CD14-positive monocyte (primary cell): ENCODE measurements around the gene GNA12. TPM values are rescaled to one million over a fixed set of nuclear protein-coding genes. Genes with fewer than 3 reads are reported as not detected.
A peak's percentile ranks its signal among the peaks of the same experiment; 100 is the strongest.

Experiments used
- DNase-seq, 3 donors: peaks; one replicate each; pipeline ENCODE4 v3.0.0-alpha.2; 2011 to 2022
- H2AFZ ChIP-seq: 2 replicates; pipeline ENCODE4 v1.6.0; 2012; ENCODE audit warnings: mild to moderate bottlenecking, low read depth, low read length, inconsistent platforms; ENCODE audit not compliant: insufficient read depth, poor library complexity, severe bottlenecking
- H3K27ac ChIP-seq, 2 donors: 1 replicate in 1 of 2; 2 replicates in 1 of 2; pipeline ENCODE4 v1.5.1; 2012 to 2013; ENCODE audit warnings: low read length in 2 of 2, control low read depth in 1 of 2, inconsistent platforms in 1 of 2, low read depth in 1 of 2, mild to moderate bottlenecking in 1 of 2
- H3K27me3 ChIP-seq, 2 donors: one replicate each; pipeline versions ENCODE4 v1.6.0 to v1.6.1; 2011 to 2013; ENCODE audit warnings: low read length in 2 of 2; ENCODE audit not compliant: control insufficient read depth in 2 of 2, insufficient read depth in 2 of 2
- H3K36me3 ChIP-seq, 2 donors: replicated peaks in 1 of 2; 1 replicate in 1 of 2; 2 replicates in 1 of 2; pipeline versions ENCODE4 v1.5.1 to v1.6.1; 2012 to 2013; ENCODE audit warnings: low read length in 2 of 2, control low read depth in 1 of 2, inconsistent platforms in 1 of 2, mild to moderate bottlenecking in 1 of 2; ENCODE audit not compliant: insufficient read depth in 2 of 2, control insufficient read depth in 1 of 2
- H3K4me1 ChIP-seq, 2 donors: 1 replicate in 1 of 2; 2 replicates in 1 of 2; pipeline versions ENCODE4 v1.5.1 to v1.6.1; 2012 to 2013; ENCODE audit warnings: low read length in 2 of 2, control low read depth in 1 of 2, inconsistent platforms in 1 of 2, mild to moderate bottlenecking in 1 of 2, moderate library complexity in 1 of 2; ENCODE audit not compliant: insufficient read depth in 2 of 2, control insufficient read depth in 1 of 2
- H3K4me2 ChIP-seq: replicated peaks from 2 replicates; pipeline ENCODE3; 2012; ENCODE audit warnings: low read length, moderate library complexity, mild to moderate bottlenecking; ENCODE audit not compliant: poor library complexity, severe bottlenecking; ENCODE audit errors: extremely low read depth
- H3K4me3 ChIP-seq, 3 experiments: fragments of 200-600 bp in 1 of 3; sonication (generic) in 1 of 3; replicated peaks in 1 of 3; 1 replicate in 2 of 3; 2 replicates in 1 of 3; pipeline ENCODE4 v1.5.1; 2011 to 2013; ENCODE audit warnings: low read length in 3 of 3, mild to moderate bottlenecking in 3 of 3, control low read depth in 2 of 3, low read depth in 2 of 3, inconsistent platforms in 1 of 3, moderate library complexity in 1 of 3
- H3K79me2 ChIP-seq: 2 replicates; pipeline ENCODE4 v1.6.0; 2012; ENCODE audit warnings: mild to moderate bottlenecking, control low read depth, inconsistent platforms, low read length, moderate library complexity; ENCODE audit not compliant: insufficient read depth
- H3K9ac ChIP-seq: 2 replicates; pipeline ENCODE4 v1.6.0; 2017; ENCODE audit warnings: low read length, mild to moderate bottlenecking; ENCODE audit not compliant: insufficient read depth, poor library complexity, severe bottlenecking
- H3K9me3 ChIP-seq, 2 donors: replicated peaks in 1 of 2; 1 replicate in 1 of 2; 2 replicates in 1 of 2; pipeline versions ENCODE4 v1.5.1 to v1.6.1; 2012 to 2013; ENCODE audit warnings: low read length in 2 of 2, control low read depth in 1 of 2; ENCODE audit not compliant: control insufficient read depth in 1 of 2, insufficient read depth in 1 of 2
- H4K20me1 ChIP-seq: 2 replicates; pipeline ENCODE4 v1.6.0; 2012; ENCODE audit warnings: mild to moderate bottlenecking, low read length, control low read depth, moderate library complexity; ENCODE audit not compliant: insufficient read depth
- H3K27ac Mint-ChIP-seq, 7 donors: one replicate each; pipeline ENCODE4 v1.8.0; 2020; ENCODE audit warnings: mild to moderate bottlenecking in 7 of 7, mixed read lengths in 7 of 7, moderate library complexity in 6 of 7, inconsistent platforms in 2 of 7
- H3K27me3 Mint-ChIP-seq, 3 donors: one replicate each; pipeline ENCODE4 v1.8.0; 2021 to 2022; ENCODE audit warnings: low read depth in 3 of 3, mild to moderate bottlenecking in 3 of 3, mixed read lengths in 3 of 3, moderate library complexity in 3 of 3, inconsistent platforms in 1 of 3
- H3K36me3 Mint-ChIP-seq, 2 donors: one replicate each; pipeline ENCODE4 v1.8.0; 2020; ENCODE audit warnings: mixed read lengths in 2 of 2, inconsistent platforms in 1 of 2, mild to moderate bottlenecking in 1 of 2
- H3K4me1 Mint-ChIP-seq: one replicate; pipeline ENCODE4 v1.8.0; 2020; ENCODE audit warnings: mild to moderate bottlenecking, mixed read lengths
- H3K4me3 Mint-ChIP-seq, 2 donors: one replicate each; pipeline ENCODE4 v1.8.0; 2020; ENCODE audit warnings: mild to moderate bottlenecking in 2 of 2, mixed read lengths in 2 of 2, moderate library complexity in 1 of 2
- H3K9me3 Mint-ChIP-seq, 7 donors: one replicate each; pipeline ENCODE4 v1.8.0; 2020 to 2022; ENCODE audit warnings: mixed read lengths in 7 of 7, mild to moderate bottlenecking in 6 of 7, moderate library complexity in 6 of 7, inconsistent platforms in 2 of 7
- WGBS: methylation state at CpG from one replicate; pipeline ENCODE4 v1.1.5; 2013; ENCODE audit warnings: missing lambda C conversion rate; ENCODE audit not compliant: insufficient coverage; 5-methylcytosine and 5-hydroxymethylcytosine counted together
- intact Hi-C, 2 donors: fragments of 100-400 bp; cut with micrococcal nuclease; formaldehyde crosslinking; loops; one replicate each; pipeline versions ENCODE4 v1.15.0 to v1.15.1; 2023
- polyA plus RNA-seq, 3 donors: library from polyadenylated mRNA; depleted of rRNA in 1 of 3; unstranded in 2 of 3; stranded (reverse) in 1 of 3; fragments of 300-500 nt in 2 of 3; fragments of >200 nt in 1 of 3; fragmentation: Illumina TruSeq in 2 of 3; gene quantifications; 1 replicate in 2 of 3; 2 replicates in 1 of 3; pipeline ENCODE4 v1.2.3, GENCODE V29; 2012 to 2021
- TF ChIP-seq, protein P1 (sequence below): fragments of 200-600 bp; IDR thresholded peaks from one replicate; pipeline ENCODE4 v1.8.0; 2022; ENCODE audit warnings: antibody characterized with exemption, mild to moderate bottlenecking

The GNA12 gene
- polyA plus RNA-seq, 3 donors, result 3.4 to 25.9 (median 10.6) TPM

DNA sequence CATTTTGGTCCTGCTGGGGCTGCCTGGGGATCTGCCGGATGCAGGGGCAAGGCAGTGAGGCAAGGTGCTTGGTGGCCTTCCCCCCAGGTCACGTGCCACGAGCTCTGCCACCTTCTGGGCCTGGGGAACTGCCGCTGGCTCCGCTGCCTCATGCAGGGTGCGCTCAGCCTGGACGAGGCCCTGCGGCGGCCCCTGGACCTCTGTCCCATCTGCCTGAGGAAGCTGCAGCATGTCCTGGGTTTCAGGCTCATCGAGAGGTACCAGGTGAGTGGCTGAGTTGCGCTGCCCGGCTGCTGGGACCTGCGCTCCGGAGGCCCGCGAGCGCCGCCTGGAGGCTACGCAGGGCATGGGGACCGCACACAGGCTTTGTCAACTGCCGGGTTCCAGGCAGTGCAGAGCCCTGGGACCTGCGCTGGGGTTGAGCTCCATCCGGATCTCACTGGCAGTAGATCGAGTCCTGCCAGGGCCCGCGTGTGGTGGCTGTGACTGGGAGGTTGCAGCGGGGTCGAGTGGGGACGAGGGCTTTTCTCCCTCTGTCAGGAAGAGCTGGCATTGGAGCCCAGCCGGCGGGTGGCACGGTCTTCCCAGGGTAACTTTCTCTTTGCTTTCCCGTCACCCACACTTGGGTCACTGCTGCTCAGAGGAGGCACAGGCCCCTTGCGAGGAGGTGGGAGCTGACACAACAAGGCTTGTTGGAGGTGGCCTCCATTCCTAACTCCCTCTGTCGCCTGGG lies 134.4 kb downstream of the GNA12 start:
- Histone ChIP-seq H3K9me3 (peaks cover 0 to 3% of the 10 kb centered on the region in 2 donors), H3K36me3 (no peaks in the 10 kb centered on the region), H3K4me1 (peaks cover 18 to 22% of the 10 kb centered on the region in 2 donors), H4K20me1 (no peaks in the 10 kb centered on the region), H3K9ac (no peak overlapping the region), H3K4me2 (peak overlapping the region; percentile 63), H3K4me3 (peak overlapping the region in 1 of 3 experiments; percentile 49), H3K27me3 (peaks cover 0 to 6% of the 10 kb centered on the region in 2 donors), H3K79me2 (no peaks in the 10 kb centered on the region), H3K27ac (peak overlapping the region in 1 of 2 donors; percentile 9), H2AFZ (peak overlapping the region; percentile 52)
- peak; percentile 68 to 71 (median 68) for DNase-seq
- TF ChIP-seq, protein P1, sequence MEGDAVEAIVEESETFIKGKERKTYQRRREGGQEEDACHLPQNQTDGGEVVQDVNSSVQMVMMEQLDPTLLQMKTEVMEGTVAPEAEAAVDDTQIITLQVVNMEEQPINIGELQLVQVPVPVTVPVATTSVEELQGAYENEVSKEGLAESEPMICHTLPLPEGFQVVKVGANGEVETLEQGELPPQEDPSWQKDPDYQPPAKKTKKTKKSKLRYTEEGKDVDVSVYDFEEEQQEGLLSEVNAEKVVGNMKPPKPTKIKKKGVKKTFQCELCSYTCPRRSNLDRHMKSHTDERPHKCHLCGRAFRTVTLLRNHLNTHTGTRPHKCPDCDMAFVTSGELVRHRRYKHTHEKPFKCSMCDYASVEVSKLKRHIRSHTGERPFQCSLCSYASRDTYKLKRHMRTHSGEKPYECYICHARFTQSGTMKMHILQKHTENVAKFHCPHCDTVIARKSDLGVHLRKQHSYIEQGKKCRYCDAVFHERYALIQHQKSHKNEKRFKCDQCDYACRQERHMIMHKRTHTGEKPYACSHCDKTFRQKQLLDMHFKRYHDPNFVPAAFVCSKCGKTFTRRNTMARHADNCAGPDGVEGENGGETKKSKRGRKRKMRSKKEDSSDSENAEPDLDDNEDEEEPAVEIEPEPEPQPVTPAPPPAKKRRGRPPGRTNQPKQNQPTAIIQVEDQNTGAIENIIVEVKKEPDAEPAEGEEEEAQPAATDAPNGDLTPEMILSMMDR, result peak; percentile 91
- H3K27ac Mint-ChIP-seq, result peak overlapping the region in 1 of 7 donors; percentile 56
- peaks cover 0 to 6% (median 3%) of the 10 kb centered on the region in 7 donors for H3K9me3 Mint-ChIP-seq
- peaks cover 6 to 8% of the 10 kb centered on the region in 2 donors for H3K36me3 Mint-ChIP-seq
- H3K4me3 Mint-ChIP-seq, result peak overlapping the region; percentile 55 to 83
- H3K4me1 Mint-ChIP-seq, result peaks cover 30% of the 10 kb centered on the region
- WGBS, result 29% methylated on average over 29 of the region's 35 CpGs
- intact Hi-C loops, result loop anchor here (2.0 to 5.0 kb wide), 2 partner anchors 37 to 39 kb away; no protein-coding TSS in a partner anchor
- peaks cover 13 to 47% (median 20%) of the 10 kb centered on the region in 3 donors for H3K27me3 Mint-ChIP-seq

DNA sequence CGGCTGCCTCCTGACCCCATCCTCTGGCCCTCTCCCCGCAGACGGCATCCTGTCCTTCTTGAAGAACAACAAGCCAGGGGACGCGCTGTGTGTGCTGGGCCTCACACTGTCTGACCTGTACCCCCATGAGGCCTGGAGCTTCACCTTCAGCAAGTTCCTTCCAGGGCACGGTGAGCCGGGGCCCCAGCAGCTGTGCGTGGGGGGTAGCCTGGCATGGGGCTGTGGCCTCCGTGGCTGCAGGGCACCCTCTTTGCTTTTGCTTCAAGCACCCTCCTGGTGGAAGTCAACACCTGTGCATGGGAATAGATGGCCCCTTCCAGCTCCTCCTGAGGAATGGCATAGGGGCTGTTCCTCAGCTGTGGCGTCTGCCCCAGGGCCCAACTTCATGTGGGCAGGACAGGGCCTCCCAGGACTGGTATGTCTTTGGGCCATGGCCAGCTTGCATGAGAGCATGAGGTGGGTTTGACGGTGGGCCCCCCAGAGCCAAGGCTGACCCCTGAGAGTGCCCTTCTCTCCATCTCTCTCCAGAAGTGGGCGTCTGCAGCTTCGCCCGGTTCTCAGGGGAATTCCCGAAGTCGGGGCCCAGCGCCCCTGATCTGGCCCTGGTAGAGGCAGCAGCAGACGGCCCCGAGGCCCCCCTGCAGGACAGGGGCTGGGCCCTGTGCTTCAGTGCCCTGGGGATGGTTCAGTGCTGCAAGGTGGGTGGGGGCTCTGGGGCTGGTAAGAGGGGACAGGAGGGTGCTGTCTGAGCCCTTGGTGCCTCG lies 135.4 kb downstream of the GNA12 start:
- Mint-ChIP-seq H3K27ac (no peak overlapping the region), H3K4me3 (no peak overlapping the region), H3K4me1 (peaks cover 24% of the 10 kb centered on the region), H3K36me3 (peaks cover 0 to 4% of the 10 kb centered on the region in 2 donors), H3K27me3 (peaks cover 12 to 42% (median 17%) of the 10 kb centered on the region in 3 donors), H3K9me3 (peaks cover 0 to 4% (median 1%) of the 10 kb centered on the region in 7 donors)
- no peaks in the 10 kb centered on the region for H3K36me3 ChIP-seq
- no peak overlapping the region for H3K4me2 ChIP-seq
- H3K9me3 ChIP-seq, result no peaks in the 10 kb centered on the region
- no peak overlapping the region for H3K9ac ChIP-seq
- H3K4me1 ChIP-seq, result peaks cover 18 to 20% of the 10 kb centered on the region in 2 donors
- H2AFZ ChIP-seq, result no peak overlapping the region
- H3K4me3 ChIP-seq, result no peak overlapping the region
- H3K27me3 ChIP-seq, result peaks cover 0 to 6% of the 10 kb centered on the region in 2 donors
- H3K79me2 ChIP-seq, result no peaks in the 10 kb centered on the region
- TF ChIP-seq, protein P1, result no peak
- WGBS, result 88% methylated on average over 16 of the region's 20 CpGs
- intact Hi-C loops, result loop anchor here (2.0 to 5.0 kb wide), 2 partner anchors 36 to 38 kb away; no protein-coding TSS in a partner anchor
- no peak overlapping the region for H3K27ac ChIP-seq
- DNase-seq, result no peak
- no peaks in the 10 kb centered on the region for H4K20me1 ChIP-seq
